ENCODE data around the gene ARPC1A.

DNA sequence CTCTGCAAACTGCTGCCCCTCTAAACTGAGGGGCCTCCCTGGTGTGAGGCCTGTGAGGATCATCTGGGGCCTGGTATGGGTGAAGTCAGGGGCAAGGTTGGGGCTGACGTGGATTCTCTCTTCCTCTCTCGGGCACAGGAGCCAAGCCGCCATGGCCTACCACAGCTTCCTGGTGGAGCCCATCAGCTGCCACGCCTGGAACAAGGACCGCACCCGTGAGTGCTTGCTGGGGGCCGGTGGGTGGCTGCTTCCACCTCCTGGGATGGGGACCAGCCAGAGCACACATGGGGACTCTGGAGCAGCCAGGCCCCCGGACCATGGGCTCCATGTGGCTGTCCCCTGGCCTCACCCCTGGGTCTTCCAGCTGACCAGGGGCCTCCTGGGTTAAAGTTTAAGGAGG, 59.9 kb downstream of the ARPC1A start:
- TF ChIP-seq EP300 (conservative IDR thresholded peaks at IDR 0.05; ENCODE audit: poor library complexity, severe bottlenecking) (no peak), POLR2AphosphoS5 (IDR thresholded peaks at IDR 0.05) (no peak)
- TF ChIP-seq, protein P1, sequence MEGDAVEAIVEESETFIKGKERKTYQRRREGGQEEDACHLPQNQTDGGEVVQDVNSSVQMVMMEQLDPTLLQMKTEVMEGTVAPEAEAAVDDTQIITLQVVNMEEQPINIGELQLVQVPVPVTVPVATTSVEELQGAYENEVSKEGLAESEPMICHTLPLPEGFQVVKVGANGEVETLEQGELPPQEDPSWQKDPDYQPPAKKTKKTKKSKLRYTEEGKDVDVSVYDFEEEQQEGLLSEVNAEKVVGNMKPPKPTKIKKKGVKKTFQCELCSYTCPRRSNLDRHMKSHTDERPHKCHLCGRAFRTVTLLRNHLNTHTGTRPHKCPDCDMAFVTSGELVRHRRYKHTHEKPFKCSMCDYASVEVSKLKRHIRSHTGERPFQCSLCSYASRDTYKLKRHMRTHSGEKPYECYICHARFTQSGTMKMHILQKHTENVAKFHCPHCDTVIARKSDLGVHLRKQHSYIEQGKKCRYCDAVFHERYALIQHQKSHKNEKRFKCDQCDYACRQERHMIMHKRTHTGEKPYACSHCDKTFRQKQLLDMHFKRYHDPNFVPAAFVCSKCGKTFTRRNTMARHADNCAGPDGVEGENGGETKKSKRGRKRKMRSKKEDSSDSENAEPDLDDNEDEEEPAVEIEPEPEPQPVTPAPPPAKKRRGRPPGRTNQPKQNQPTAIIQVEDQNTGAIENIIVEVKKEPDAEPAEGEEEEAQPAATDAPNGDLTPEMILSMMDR (IDR thresholded peaks at IDR 0.05; ENCODE audit: poor library complexity, severe bottlenecking), result no peak

Measured in neural cell (in vitro differentiated cells).